GM18508 (cell line): ENCODE measurements around the gene PAXX.

Experiments
- ATAC-seq: cut with Tn5 transposase; IDR thresholded peaks from one replicate; pipeline ENCODE4 v1.9.1; 2021; ENCODE audit warnings: moderate number of reproducible peaks; ENCODE audit not compliant: insufficient read depth, unreplicated experiment

The PAXX gene

DNA sequence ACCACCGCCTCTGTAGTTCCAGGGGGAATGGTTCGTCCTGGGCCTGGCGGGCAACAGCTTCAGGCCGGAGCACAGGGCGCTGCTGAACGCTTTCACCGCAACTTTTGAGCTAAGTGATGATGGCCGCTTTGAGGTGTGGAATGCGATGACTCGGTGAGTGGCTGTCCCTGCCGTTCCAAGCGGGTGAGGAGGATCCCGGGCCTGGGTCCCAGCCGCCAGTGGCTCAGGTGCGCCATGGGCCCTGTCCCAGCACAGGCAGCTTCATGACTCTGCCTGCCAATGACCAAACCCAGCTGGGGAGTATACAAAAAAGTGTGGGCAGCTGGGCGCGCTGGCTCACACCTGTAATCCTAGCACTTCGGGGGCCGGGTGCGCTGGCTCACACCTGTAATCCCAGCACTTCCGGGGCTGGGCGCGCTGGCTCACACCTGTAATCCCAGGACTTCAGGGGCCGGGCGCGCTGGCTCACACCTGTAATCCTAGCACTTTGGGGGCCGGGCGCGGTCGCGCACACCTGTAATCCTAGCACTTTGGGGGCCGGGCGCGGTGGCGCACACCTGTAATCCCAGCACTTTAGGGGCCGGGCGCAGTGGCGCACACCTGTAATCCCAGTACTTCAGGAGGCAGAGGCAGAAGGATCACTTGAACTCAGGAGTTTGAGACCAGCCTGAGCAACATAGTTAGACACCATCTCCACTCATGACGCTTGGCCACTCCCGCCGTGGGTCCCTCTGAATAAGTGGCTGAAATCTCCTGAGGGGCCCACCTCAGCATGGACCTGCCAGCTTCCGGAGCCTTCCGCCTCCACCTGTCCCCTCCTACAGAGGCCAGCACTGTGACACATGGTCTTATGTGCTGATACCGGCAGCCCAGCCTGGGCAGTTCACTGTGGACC is 39.1 kb upstream of the PAXX start:
- ATAC-seq: no peak

DNA sequence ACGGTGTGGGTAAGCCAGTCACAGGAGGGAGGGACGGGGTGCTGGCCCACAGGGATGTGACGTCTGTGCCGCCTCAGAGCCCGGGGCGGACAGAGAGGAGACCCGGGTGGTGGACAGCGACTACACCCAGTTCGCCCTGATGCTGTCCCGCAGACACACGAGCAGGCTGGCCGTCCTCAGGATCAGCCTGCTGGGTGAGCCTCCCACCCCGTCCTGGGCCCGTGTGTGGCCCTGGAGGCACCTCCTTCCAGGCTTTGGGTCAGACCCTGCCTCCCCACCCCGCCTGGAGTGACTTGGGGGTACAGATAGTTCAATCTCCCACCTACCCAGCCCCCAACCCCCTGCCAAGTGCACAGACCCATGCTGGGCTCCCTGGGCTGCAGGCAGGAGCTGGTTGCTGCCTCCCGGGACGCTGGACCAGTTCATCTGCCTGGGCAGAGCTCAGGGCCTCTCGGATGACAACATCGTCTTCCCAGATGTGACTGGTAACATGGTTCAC is 38.4 kb upstream of the PAXX start:
- no peak for ATAC-seq

- no peak for ATAC-seq
Measured at GRCh38 chr9:136954270-136955083, 37.7 kb upstream of the PAXX start.

DNA sequence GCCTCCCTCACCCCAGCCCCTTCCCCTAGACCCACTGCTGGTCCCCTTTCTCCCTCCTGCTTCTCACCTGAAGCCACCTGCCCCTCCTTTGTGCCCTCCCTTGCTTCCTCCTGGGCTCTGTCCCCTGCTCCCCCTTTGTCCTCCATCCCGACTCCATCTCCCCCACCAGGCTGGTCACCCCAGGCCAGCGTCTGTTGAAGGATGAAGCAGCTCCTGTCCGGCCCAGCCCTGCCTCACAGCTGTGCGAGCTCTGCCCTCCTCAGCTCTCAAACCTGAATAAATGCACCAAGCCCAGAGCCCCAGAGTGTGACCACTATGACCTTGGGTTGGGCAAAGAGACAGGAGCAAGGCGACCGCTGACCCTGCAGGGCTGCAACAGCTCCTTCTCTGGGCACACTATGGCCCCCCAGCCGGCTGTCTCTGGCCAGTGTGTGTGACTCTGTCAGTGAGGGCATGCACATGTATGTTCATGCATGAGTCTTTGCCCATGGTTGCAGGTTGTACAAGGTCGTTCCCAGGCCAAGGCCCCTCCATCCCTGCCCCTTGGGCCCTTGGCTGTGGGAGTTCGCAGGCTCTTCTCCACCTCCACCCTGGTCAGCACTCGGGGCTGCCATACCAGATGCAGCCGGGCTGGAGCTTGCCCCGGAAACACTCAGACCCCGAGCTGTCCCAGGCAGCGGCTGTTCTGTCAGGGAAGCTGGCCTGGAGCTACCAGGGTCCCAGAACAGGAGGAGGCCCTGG is 36.9 kb upstream of the PAXX start:
- ATAC-seq: no peak

DNA sequence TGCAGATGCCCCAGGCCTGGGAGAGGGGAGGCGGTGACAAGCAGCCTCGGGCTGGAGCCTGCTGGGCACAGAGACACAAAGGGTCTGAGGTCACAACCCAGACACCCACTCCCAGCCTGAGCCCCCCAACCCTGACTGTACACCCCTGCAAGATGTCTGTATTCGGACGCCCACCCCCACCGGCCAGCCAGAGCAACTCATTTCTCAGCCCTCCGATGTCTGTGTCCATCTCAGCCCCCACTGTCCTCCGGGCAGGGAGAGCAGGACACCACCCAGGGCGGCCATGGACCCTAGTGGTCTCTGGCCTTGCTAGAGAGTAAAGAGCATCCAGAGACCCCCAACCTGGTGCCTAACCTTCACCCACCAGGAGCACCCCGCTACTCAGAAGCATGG is 36.3 kb upstream of the PAXX start:
- no peak for ATAC-seq

GRCh38 chr9:136956604-136957003 is 35.6 kb upstream of the PAXX start:
- ATAC-seq: no peak

DNA sequence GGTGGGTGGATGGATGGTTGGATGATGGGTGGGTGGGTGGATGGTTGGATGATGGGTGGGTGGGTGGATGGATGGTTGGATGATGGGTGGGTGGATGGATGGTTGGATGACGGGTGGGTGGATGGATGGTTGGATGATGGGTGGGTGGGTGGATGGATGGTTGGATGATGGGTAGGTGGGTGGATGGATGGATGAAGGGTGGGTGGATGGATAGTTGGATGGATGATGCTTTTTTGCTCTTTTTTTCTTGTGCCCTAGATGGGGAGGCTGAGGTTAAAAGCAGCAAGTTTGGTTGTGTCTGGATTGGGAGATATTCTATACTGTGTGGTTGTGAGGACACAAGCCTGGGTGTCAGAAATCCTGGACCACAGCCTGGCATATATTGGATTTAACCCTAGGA is 34.8 kb upstream of the PAXX start:
- no peak for ATAC-seq

GRCh38 chr9:136957901-136958300 is 34.3 kb upstream of the PAXX start:
- ATAC-seq: no peak

DNA sequence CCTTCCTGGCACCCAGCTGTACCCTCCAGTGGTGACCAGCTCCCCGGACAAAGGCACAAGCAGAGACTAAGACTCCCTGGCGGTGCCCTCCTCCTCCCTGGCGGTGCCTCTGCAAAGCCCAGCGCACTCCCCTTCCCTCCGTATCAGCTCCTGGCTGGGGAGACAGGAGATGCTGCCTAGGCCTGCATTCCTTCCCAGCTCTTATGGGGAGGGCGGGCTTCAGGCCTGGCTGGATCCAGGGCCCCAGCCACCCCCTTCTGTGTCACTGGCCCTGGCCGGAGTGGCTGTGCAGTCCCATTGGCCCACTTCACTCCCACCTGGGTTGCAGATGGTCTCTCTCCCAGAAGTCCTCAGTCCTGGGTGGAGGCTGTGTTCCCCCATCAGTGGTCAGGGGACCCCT is 33.7 kb upstream of the PAXX start:
- no peak for ATAC-seq

DNA sequence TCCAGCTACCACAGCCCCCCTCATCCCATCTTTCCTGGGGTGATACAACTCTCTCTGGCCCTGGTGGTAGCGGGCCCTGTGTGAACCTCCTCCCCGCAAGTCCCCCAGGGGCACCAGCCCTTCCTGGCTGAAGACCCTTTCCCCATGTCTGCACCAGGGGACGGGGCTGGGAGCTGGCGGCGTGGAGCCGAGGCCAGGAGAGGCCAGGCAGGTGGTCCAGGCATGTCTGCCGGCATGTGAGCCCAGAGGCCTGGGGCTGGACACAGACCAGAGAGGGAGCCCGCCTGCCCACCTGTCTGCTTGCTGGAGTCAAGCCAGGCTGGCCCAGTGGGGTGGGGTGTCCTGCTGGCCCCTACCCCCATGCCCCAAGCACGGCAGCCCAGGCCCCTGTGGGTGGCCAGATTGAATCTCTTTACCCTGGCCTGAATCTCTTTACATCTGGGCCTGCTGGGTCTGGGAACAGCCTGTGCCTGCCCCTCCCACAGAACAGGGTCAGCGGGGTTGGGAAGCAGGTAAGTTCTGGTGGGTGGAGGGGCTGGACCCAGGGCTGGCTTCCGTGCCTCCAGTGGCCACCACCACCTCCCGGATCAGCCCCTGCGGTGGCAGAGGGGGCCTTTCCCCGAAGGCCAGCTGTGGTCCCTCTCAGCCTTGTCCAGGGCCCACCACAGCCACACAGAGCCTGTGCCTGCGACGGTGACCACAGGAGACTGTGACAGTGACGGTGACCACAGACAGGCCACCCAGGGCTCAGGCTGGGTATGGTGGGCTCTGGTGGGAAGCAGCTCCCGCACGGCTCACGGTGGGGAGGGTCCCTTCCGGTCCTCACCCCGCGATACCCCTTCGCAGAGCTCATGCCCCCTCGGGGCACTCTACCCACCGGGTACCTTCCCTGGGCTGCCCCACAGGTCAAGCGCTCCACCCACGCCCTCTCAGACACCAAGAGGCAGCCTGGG is 33.0 kb upstream of the PAXX start:
- no peak for ATAC-seq

GRCh38 chr9:136960212-136960937 is 31.8 kb upstream of the PAXX start:
- no peak for ATAC-seq

DNA sequence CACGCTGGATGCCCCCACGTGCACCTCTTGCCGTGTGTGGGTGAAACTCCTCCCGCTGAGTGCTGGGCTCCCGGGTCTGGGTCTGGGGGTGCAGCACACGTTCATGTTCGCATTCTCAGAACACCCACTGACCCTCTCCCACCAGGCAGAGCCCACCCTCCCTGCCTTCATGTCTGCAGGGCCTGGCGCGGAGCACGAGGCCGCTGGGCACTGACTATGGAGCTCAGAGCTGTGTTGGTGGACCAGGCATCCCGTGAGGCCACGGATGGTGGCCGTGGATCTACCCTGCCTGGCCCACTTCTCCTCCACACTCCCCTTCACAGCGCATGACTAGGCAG is 31.3 kb upstream of the PAXX start:
- no peak for ATAC-seq

GRCh38 chr9:136961279-136962065 is 30.8 kb upstream of the PAXX start:
- no peak for ATAC-seq

DNA sequence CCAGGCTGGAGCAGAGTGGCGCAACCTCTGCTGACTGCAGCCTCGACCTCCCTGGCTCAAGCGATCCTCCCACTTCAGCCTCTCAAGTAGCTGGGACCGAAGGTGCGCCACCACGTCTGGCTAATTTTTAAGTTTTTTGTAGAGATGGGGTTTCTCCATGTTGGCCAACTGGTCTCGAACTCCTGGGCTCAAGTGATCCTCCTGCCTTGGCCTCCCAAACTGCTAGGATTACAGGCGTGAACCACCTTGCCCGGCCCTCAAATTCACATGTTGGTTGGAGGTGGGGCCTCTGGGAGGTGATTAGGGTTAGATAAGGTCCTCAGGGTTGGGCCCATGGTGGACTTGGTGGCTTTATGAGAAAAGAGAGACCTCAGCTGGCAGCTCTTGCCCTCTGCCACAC is 30.1 kb upstream of the PAXX start:
- no peak for ATAC-seq

- ATAC-seq: no peak
Measured at GRCh38 chr9:136962701-136963248, 29.4 kb upstream of the PAXX start.

DNA sequence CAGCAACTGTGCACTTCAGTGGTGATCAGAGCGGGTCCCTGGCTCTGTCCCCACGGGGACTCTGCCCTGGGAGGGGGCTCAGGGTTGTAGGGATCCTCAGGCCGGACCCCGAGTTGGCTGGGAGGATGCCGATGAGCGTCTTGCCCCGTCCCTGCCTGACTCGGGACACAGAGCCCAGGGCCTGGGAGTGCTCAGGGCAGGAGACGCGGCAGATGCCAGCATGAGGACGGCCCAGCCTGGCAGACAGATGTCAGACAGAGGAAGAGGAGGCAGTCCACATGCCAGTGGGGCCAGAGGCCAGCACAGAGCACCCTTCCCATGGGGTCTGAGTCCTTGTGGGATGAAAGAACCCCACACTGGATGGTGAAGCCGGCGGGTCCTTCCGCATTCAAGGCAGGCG is 28.9 kb upstream of the PAXX start:
- no peak for ATAC-seq

- no peak for ATAC-seq
Measured at GRCh38 chr9:136963751-136964150, 28.5 kb upstream of the PAXX start.

DNA sequence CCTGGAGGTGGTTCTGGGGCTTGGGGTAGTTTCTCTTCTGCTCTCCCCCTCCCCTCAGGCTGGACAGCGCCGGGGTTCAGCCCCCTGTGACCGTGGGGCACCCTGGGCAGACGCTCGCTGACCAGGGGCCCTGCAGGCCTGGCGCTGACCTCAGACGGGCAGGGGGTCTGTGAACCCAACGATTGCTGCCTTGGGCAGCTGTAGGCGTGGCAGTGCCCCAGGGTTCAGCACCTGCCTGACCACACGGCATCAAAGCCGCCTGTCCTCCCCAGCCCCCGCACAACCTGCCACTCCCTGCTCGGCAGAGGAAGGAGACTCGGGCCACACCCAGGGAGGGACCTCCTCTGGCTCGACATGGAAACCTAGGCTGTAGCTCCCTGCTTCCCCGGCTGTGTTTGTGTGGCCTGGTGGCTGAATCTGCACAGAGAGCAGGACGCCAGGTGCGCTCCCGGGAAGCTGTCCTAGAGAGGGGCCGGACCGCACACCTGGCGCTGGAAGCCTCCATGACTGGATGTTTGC is 28.0 kb upstream of the PAXX start:
- no peak for ATAC-seq
